Stimulated activated CD8-positive, alpha-beta memory T cell treated with anti-CD3 and anti-CD28 coated beads, Interleukin-15, amount 100 ng/mL, for 24 hours (primary cell): ENCODE measurements around the gene KHDRBS1.
"Not testable (repeated sequence)": the region's sequence is repeated elsewhere in the genome, so short reads cannot be mapped to it uniquely, and the experiment has no call there.

Source experiments
- DNase-seq: peaks from one replicate; pipeline ENCODE4 v3.0.0-alpha.2; 2020; ENCODE audit warnings: low read depth

KHDRBS1 gene

DNA sequence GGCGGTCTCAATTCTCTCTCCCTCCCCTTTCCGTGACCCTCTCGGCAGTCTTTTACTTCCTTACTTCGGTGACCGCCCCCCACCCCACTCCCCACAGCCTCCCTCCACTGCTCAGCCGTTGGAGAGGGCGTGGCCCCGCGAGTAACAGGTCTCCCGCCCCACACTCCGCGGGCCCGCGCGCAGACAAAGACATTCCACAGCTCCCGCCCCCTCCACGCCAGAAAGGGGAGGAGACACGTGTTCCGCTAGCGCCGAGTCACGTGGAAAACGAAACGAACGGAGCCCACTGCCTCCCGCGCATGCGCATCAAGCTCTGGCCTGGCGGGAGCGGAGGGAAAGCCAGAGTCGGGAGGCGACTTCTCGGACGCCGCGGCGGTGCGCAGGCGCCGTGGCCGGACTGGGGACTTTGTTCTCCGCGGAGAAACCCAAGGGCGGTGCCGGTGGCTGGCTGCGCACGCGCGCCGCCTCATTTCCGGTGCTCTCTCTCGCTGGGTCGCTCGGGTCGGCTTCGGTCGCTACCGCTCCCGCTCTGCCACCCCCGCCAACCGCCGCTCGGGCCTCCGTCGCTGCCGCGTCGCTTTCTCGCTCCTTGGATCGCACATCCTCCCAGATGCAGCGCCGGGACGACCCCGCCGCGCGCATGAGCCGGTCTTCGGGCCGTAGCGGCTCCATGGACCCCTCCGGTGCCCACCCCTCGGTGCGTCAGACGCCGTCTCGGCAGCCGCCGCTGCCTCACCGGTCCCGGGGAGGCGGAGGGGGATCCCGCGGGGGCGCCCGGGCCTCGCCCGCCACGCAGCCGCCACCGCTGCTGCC is at the start of gene KHDRBS1:
TSS of gene KHDRBS1 (plus strand) at position 483 of the 813 bp plus-strand sequence. CDS start at position 611, 128 bp downstream.
- peak; percentile 94 for DNase-seq

DNA sequence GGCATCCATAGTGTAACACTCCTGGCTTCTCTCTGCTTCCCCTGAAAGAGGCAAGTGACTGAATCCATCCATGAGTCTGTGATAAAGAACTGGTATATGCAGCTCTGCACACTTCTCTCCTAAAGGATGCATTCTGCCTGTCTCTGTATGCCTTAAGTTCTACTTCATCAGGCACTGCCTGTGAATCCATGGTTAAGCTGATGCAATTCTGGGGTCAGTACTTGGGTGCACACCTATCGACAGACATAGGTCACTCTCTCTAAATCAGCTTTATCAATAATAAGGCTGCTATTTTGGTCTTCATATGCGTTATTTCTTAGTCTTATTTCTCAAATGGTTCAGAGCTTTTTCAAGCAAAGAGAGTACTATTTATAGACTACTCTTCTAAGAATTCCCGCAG is 42.8 kb upstream of the KHDRBS1 start:
- no peak for DNase-seq

- no peak for DNase-seq
These were observed 37.3 kb upstream of the KHDRBS1 start for GRCh38 chr1:31976401-31976800.

GRCh38 chr1:31977385-31978131 is 36.1 kb upstream of the KHDRBS1 start:
- no peak for DNase-seq

DNA sequence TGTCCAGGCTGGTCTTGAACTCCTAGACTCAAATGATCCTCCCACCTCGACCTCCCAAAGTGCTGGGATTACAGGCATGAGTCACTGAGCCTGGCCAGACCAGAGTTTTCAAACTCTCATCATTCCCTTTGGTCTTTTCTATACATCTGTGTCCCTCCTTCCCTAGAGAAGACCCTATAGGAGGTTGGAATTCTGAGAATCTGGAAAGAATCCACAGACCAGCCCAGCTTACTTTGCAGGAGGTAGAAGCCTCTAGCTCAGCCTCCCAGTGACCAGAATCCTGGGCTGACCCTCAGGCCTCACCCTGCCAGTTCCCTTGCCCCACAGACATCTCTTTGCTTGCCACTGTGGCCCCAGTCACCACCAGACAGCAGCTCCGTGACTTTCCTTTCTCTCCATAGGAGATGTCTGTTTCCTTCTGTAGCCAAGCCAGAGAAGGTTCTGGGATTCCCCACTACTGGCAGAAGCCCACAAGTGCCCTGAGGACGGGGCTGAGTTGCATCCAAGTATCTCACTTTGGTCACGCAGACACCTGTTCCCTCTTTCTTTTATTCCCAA is 34.7 kb upstream of the KHDRBS1 start:
- no peak for DNase-seq

DNA sequence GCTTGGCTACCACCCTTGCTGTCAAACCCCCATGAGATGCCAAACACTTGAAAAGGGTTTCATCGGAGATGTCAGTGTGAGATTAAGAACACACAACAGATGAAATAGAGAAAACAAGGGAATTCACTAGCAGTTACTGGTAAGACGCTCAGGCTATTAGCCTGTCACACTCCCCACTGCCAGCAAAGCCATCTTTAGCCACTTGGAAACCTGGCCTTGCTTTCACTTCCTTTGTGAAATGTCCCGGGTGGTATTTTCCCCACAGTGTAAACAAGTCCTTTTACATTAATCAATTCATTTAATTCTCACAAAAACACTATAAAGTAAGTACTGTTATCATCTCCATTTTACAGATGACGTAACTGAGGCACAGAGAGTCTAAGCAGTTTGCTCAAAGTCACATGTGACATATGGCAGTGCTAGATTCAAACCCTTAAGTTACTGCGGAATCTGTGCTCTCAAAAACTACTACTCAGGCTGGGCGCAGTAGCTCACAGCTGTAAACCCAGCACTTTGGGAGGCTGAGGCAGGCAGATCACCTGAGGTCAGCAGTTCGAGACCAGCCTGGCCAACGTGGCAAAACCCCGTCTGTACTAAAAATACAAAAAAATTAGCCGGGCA is 32.7 kb upstream of the KHDRBS1 start:
- no peak for DNase-seq

DNA sequence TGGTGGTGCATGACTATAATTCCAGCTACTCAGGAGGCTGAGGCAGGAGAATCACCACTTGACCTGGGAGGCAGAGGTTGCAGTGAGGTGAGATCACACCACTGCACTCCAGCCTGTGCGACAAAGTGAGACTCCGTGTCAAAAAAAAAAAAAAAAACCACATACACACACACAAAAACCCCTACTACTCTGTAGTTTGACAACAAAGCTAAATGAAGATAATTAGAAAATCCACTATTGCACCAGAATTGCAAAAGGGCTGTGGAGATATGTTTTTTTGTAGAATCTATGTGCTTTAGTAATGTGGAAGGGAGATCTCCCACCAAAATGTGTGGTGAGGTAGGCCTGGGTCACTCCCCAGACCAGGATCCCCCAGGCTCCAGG is 32.2 kb upstream of the KHDRBS1 start:
- DNase-seq = no peak

- no peak for DNase-seq
These were observed 31.7 kb upstream of the KHDRBS1 start for GRCh38 chr1:31981972-31982371.

GRCh38 chr1:31984419-31985347 is 29.0 kb upstream of the KHDRBS1 start:
- DNase-seq = no peak

GRCh38 chr1:31985430-31985829 is 28.2 kb upstream of the KHDRBS1 start:
- no peak for DNase-seq

DNA sequence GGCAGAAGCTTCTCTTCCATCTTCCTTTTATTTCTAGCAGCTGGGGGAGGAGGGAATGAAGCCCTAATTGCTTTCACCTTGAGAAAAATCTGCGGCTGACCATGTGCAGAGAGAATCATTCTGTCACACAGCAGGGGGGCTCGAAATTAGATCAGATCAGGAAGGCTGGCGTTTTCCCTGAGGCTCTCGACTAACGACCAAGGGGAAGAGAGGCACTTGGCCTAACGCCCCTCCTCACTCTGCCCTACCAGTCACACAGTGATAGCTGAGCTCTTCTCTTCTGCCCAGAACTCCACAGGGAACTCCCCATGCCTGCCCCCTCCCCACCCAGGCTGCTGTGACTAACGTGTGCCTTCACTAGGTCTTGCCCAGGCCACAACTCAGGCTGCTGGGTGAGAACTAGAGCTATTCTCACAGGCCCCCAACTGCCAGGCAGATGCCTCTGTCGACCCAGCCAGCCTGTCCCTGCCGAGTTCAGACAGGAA is 26.5 kb upstream of the KHDRBS1 start:
- DNase-seq = no peak

- no peak for DNase-seq
These were observed 23.7 kb upstream of the KHDRBS1 start for GRCh38 chr1:31989964-31990363.

- DNase-seq = no peak
These were observed 22.5 kb upstream of the KHDRBS1 start for GRCh38 chr1:31991182-31991581.

- no peak for DNase-seq
These were observed 18.4 kb upstream of the KHDRBS1 start for GRCh38 chr1:31995263-31995662.

- not testable (repeated sequence) for DNase-seq
These were observed 17.5 kb upstream of the KHDRBS1 start for GRCh38 chr1:31996121-31996520.

GRCh38 chr1:32001863-32002262 is 11.8 kb upstream of the KHDRBS1 start:
- DNase-seq = no peak

GRCh38 chr1:32002285-32002684 is 11.4 kb upstream of the KHDRBS1 start:
- DNase-seq = not testable (repeated sequence)

- no peak for DNase-seq
These were observed 8.1 kb upstream of the KHDRBS1 start for GRCh38 chr1:32005522-32005921.

DNA sequence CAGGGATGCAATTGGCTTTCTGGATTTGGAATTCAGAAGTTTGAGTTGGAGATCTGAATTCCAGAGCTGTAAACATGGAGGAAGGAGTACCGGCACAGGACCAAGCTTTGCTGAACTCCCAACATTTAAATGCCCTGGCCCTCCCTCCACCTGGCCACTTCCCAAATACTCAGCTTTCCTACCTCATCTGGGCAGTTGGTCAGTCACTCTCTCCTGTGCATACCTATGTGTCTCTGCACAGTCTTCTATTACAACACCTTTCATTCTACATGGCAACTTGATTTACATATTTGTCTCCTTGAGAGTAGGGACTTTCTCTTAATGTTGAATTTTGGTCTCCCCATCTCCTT is 6.1 kb upstream of the KHDRBS1 start:
- no peak for DNase-seq

DNA sequence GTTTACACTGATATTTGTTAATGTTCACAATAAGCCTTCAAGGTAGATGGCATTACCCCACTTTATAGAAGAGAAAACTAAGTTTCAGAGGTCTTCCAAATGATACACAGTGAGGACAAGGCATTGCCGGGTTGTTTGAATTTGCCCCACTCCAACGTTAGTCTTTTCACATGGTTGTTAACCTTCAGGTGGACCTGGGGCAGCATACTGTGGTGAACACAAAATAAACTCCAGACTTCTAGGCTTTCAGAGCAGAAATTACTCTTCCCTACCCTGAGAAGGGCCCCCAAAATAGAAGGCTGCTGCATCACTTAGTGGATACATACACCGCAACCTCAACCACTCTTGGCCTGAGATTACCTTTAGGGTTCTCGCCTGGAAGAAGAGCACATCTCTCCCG is 3.4 kb upstream of the KHDRBS1 start:
- DNase-seq = no peak

GRCh38 chr1:32012709-32013385 is 821 bp upstream of the KHDRBS1 start:
- no peak for DNase-seq
